Panc1 (cell line): ENCODE data around the gene DCAF10. TPM values are rescaled to one million over a fixed set of nuclear protein-coding genes. Genes with fewer than 3 reads are reported as not detected.

Source experiments
- ATAC-seq: fragments of 200-7000 bp; cut with Tn5 transposase; 2 replicates; pipeline ENCODE4 v1.9.1; 2020; ENCODE audit warnings: mild to moderate bottlenecking, moderate library complexity
- BruUV-seq: library from RNA; stranded (reverse); fragments of 400-500 nt; replicated peaks from 2 replicates; lab custom pipeline; 2021; lab: Mats Ljungman, UMichigan
- CTCF ChIA-PET: fragments of 300-600 bp; sonication (Branson Sonifier 250); formaldehyde crosslinking; loops from one replicate; lab custom pipeline; 2022; ENCODE audit warnings: antibody characterized with exemption; lab: Charles Lee
- POLR2A ChIA-PET: fragments of 300-600 bp; sonication (Branson Sonifier 250); formaldehyde crosslinking; loops from one replicate; lab custom pipeline; 2022; ENCODE audit warnings: antibody characterized with exemption; lab: Charles Lee
- DNase-seq: peaks from one replicate; pipeline ENCODE4 v3.0.0-alpha.2; 2010; ENCODE audit warnings: low read depth, low spot score
- H3K27ac ChIP-seq: 2 replicates; pipeline ENCODE4 v1.5.1; 2011; ENCODE audit warnings: mild to moderate bottlenecking, low read length, inconsistent platforms
- H3K27me3 ChIP-seq: fragments of 200-500 bp; sonication (Bioruptor generic); 2 replicates; pipeline ENCODE4 v1.6.0; 2014; ENCODE audit warnings: low read length, inconsistent platforms; ENCODE audit not compliant: control insufficient read depth, insufficient read depth
- H3K36me3 ChIP-seq: fragments of 200-500 bp; sonication (Bioruptor generic); 2 replicates; pipeline ENCODE4 v1.5.1; 2014; ENCODE audit warnings: inconsistent platforms, mild to moderate bottlenecking, low read length, moderate library complexity; ENCODE audit not compliant: control insufficient read depth, insufficient read depth
- H3K4me1 ChIP-seq: 2 replicates; pipeline ENCODE4 v1.5.1; 2011; ENCODE audit warnings: inconsistent platforms, mild to moderate bottlenecking, low read length, moderate library complexity; ENCODE audit not compliant: control insufficient read depth, insufficient read depth
- H3K4me3 ChIP-seq, 2 experiments: 2 replicates each; pipeline ENCODE4 v1.5.1; 2011 to 2012; ENCODE audit warnings: low read depth in 2 of 2, low read length in 2 of 2, mild to moderate bottlenecking in 2 of 2, inconsistent platforms in 1 of 2, moderate library complexity in 1 of 2
- H3K9me3 ChIP-seq: fragments of 200-500 bp; sonication (Bioruptor generic); 2 replicates; pipeline ENCODE4 v1.5.1; 2014; ENCODE audit warnings: low read depth, mild to moderate bottlenecking, inconsistent platforms, low read length, moderate library complexity; ENCODE audit not compliant: control insufficient read depth, insufficient read depth
- CTCF ChIP-seq: fragments of 450-650 bp; IDR thresholded peaks from 2 replicates; pipeline ENCODE4 v1.5.1; 2017; ENCODE audit warnings: mild to moderate bottlenecking
- POLR2AphosphoS5 ChIP-seq: IDR thresholded peaks from 2 replicates; pipeline ENCODE4 v1.6.1; 2012; ENCODE audit warnings: mild to moderate bottlenecking, low read depth, low read length, moderate library complexity
- SIN3A ChIP-seq: IDR thresholded peaks from 2 replicates; pipeline ENCODE4 v1.6.1; 2012; ENCODE audit warnings: low read depth, mild to moderate bottlenecking, low read length, moderate library complexity, borderline replicate concordance; ENCODE audit not compliant: insufficient read depth
- TCF7L2 ChIP-seq: IDR thresholded peaks from 2 replicates; pipeline ENCODE4 v1.6.1; 2011; ENCODE audit warnings: mild to moderate bottlenecking, low read depth, low read length, inconsistent platforms
- in situ Hi-C: cut with HindIII; loops from 2 replicates; pipeline ENCODE4 v1.10.0; 2016; ENCODE audit warnings: low sequenced_read_pairs, low pct_unique_long_range_greater_than_20kb
- intact Hi-C: fragments of 100-400 bp; cut with micrococcal nuclease; formaldehyde crosslinking; loops from one replicate; pipeline ENCODE4 v1.10.0; 2022; ENCODE audit not compliant: unreplicated experiment
- total RNA-seq: library from RNA; stranded (reverse); gene quantifications from one replicate; pipeline ENCODE4 v1.2.1, GENCODE V29; 2021; ENCODE audit not compliant: unreplicated experiment
- TF ChIP-seq, protein P1 (sequence below), 2 experiments: IDR thresholded peaks; 2 replicates each; pipeline ENCODE4 v1.6.1; 2011 to 2012; ENCODE audit warnings: low read depth in 2 of 2, control low read depth in 1 of 2, low read length in 1 of 2, mild to moderate bottlenecking in 1 of 2, moderate library complexity in 1 of 2; ENCODE audit not compliant: insufficient read depth in 1 of 2

The DCAF10 gene
- total RNA-seq, 1 experiment from 2014 or later: 18.5 TPM

- TF ChIP-seq, protein P1, sequence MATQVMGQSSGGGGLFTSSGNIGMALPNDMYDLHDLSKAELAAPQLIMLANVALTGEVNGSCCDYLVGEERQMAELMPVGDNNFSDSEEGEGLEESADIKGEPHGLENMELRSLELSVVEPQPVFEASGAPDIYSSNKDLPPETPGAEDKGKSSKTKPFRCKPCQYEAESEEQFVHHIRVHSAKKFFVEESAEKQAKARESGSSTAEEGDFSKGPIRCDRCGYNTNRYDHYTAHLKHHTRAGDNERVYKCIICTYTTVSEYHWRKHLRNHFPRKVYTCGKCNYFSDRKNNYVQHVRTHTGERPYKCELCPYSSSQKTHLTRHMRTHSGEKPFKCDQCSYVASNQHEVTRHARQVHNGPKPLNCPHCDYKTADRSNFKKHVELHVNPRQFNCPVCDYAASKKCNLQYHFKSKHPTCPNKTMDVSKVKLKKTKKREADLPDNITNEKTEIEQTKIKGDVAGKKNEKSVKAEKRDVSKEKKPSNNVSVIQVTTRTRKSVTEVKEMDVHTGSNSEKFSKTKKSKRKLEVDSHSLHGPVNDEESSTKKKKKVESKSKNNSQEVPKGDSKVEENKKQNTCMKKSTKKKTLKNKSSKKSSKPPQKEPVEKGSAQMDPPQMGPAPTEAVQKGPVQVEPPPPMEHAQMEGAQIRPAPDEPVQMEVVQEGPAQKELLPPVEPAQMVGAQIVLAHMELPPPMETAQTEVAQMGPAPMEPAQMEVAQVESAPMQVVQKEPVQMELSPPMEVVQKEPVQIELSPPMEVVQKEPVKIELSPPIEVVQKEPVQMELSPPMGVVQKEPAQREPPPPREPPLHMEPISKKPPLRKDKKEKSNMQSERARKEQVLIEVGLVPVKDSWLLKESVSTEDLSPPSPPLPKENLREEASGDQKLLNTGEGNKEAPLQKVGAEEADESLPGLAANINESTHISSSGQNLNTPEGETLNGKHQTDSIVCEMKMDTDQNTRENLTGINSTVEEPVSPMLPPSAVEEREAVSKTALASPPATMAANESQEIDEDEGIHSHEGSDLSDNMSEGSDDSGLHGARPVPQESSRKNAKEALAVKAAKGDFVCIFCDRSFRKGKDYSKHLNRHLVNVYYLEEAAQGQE (IDR thresholded peaks at IDR 0.05; ENCODE audit: insufficient read depth in 1 of 2, low read depth in 2 of 2, low read length in 1 of 2): no peak
- TF ChIP-seq POLR2AphosphoS5: no peak
- TF ChIP-seq TCF7L2: no peak
- no peak for TF ChIP-seq SIN3A
- no peak for TF ChIP-seq CTCF
- H3K27ac ChIP-seq: peak overlapping the region; percentile 79
Observed at GRCh38 chr9:37905131-37905505, 104.5 kb downstream of the DCAF10 start.

GRCh38 chr9:37905776-37906175, 105.2 kb downstream of the DCAF10 start:
- in situ Hi-C loops (no loop called here), intact Hi-C loops (no loop called here)
- H3K27ac ChIP-seq: no peak overlapping the region
- no peak overlapping the region for H3K4me3 ChIP-seq
- peaks cover 5% of the 10 kb centered on the region for H3K36me3 ChIP-seq
- H3K4me1 ChIP-seq: peaks cover 24% of the 10 kb centered on the region
- TF ChIP-seq, protein P1 (IDR thresholded peaks at IDR 0.05; ENCODE audit: insufficient read depth in 1 of 2, low read depth in 2 of 2, low read length in 1 of 2): no peak
- TF ChIP-seq POLR2AphosphoS5: peak; percentile 19; the same call in 1 of the 2 replicates
- ChIA-PET CTCF (no interaction called here), POLR2A (no interaction called here)
- no peaks in the 10 kb centered on the region for H3K27me3 ChIP-seq
- H3K9me3 ChIP-seq: no peaks in the 10 kb centered on the region
- no TSS peak for BruUV-seq
- no peak for ATAC-seq
- DNase-seq: no peak

More at GRCh38 chr9:37905131-37905505, 104.5 kb downstream of the DCAF10 start:
- no peak for DNase-seq
- Histone ChIP-seq H3K9me3 (no peaks in the 10 kb centered on the region), H3K36me3 (peaks cover 5% of the 10 kb centered on the region), H3K4me3 (peak overlapping the region; percentile 74 to 84), H3K27me3 (no peaks in the 10 kb centered on the region), H3K4me1 (peaks cover 24% of the 10 kb centered on the region)
- intact Hi-C loops: no loop called here
- no TSS peak for BruUV-seq
- ChIA-PET POLR2A (no interaction called here), CTCF (no interaction called here)
- in situ Hi-C loops: no loop called here
- no peak for ATAC-seq
